GM13977 (cell line): ENCODE data around the gene CRB3.

ENCODE experiments used
- DNase-seq: peaks from one replicate; pipeline ENCODE4 v3.0.0; 2012; ENCODE audit warnings: low spot score
- CTCF ChIP-seq: IDR thresholded peaks from 2 replicates; pipeline ENCODE4 v1.5.1; 2012; ENCODE audit warnings: mild to moderate bottlenecking, control low read depth; ENCODE audit not compliant: insufficient read depth; ENCODE audit errors: extremely low read depth, missing control alignments
- in situ Hi-C: fragments of 300-500 bp; cut with MboI; formaldehyde crosslinking; loops from one replicate; pipeline ENCODE4 v1.12.0; 2022; ENCODE audit warnings: low sequenced_read_pairs, low pct_unique_long_range_greater_than_20kb, mixed read lengths, inconsistent platforms; ENCODE audit not compliant: unreplicated experiment

Gene CRB3

GRCh38 chr19:6480848-6481415 lies 16.9 kb downstream of the CRB3 start:
- DNase-seq, result peak; percentile 35
- no peak for TF ChIP-seq CTCF

GRCh38 chr19:6481541-6482342 lies 17.7 kb downstream of the CRB3 start, which contains the start of gene DENND1C:
Gene DENND1C (minus strand): TSS chr19:6481787. CDS start chr19:6481695, 92 bp downstream.
- peak; percentile 78 for DNase-seq
- TF ChIP-seq CTCF, result peak; percentile 72

More at GRCh38 chr19:6480848-6481415, 16.9 kb downstream of the CRB3 start:
- in situ Hi-C loops, result no loop called here

GRCh38 chr19:6482343-6482686 lies 18.2 kb downstream of the CRB3 start:
- in situ Hi-C loops, result no loop called here
- no peak for TF ChIP-seq CTCF
- DNase-seq, result no peak

More at GRCh38 chr19:6481541-6482342, 17.7 kb downstream of the CRB3 start, which contains the start of gene DENND1C:
- in situ Hi-C loops, result no loop called here

- no peak for TF ChIP-seq CTCF
- no peak for DNase-seq
- in situ Hi-C loops, result no loop called here
These were observed 19.2 kb downstream of the CRB3 start for GRCh38 chr19:6483235-6483634.

- DNase-seq, result no peak
- TF ChIP-seq CTCF, result no peak
- in situ Hi-C loops, result no loop called here
These were observed 20.2 kb downstream of the CRB3 start for GRCh38 chr19:6484230-6484629.

- DNase-seq, result no peak
These were observed 20.8 kb downstream of the CRB3 start for GRCh38 chr19:6484831-6485230.

More at GRCh38 chr19:6484831-6485230, 20.8 kb downstream of the CRB3 start:
- TF ChIP-seq CTCF, result no peak
- in situ Hi-C loops, result no loop called here
